ENCODE measurements around the gene TSPAN18. TPM values are rescaled to one million over a fixed set of nuclear protein-coding genes. Genes with fewer than 3 reads are reported as not detected.

The TSPAN18 gene
- total RNA-seq, 1 experiment from 2014 or later = 18.3 TPM

GRCh38 chr11:44915621-44916020 lies 188.9 kb downstream of the TSPAN18 start:
- ATAC-seq (no peak), DNase-seq (ENCODE audit: low read depth, low spot score) (no peak)
- Histone ChIP-seq H3K27me3 (ENCODE audit: insufficient read depth, low read length) (no peaks in the 10 kb centered on the region), H3K79me2 (ENCODE audit: insufficient read depth, low read length) (no peaks in the 10 kb centered on the region), H3K36me3 (ENCODE audit: control insufficient read depth in 1 of 2, insufficient read depth in 2 of 2, low read length in 2 of 2) (no peaks in the 10 kb centered on the region), H3K4me2 (ENCODE audit: low read length) (no peak overlapping the region), H3K27ac (ENCODE audit: low read depth, low read length) (no peak overlapping the region), H3K4me1 (ENCODE audit: control insufficient read depth in 1 of 2, insufficient read depth in 2 of 2, low read length in 2 of 2) (no peaks in the 10 kb centered on the region), H3K9me3 (ENCODE audit: control insufficient read depth in 1 of 2, insufficient read depth in 1 of 2, low read depth in 1 of 2, low read length in 2 of 2) (no peaks in the 10 kb centered on the region), H3K9me2 (ENCODE audit: insufficient read depth) (no peaks in the 10 kb centered on the region), H2AFZ (ENCODE audit: low read depth, low read length, poor library complexity, severe bottlenecking) (no peak overlapping the region), H4K20me1 (ENCODE audit: insufficient read depth) (no peaks in the 10 kb centered on the region), H3K9ac (ENCODE audit: low read length) (no peak overlapping the region), H3K4me3 (replicated peaks in 1 of 2; ENCODE audit: low read depth in 1 of 2, low read length in 2 of 2) (no peak overlapping the region)
- ChIA-PET RAD21 (ENCODE audit: low non-redundant PET in 1 of 2, low total read pairs in 2 of 2, uncharacterized antibody in 2 of 2, unreplicated experiment in 2 of 2) (no interaction called here), CTCF (no interaction called here), POLR2A (no interaction called here)
- BruUV-seq (replicated peaks) = no TSS peak
- intact Hi-C loops (cut with micrococcal nuclease) = no loop called here
- TF ChIP-seq TCF7L2 (IDR thresholded peaks at IDR 0.05; ENCODE audit: borderline replicate concordance, extremely low read depth, insufficient read depth, insufficient read length) (no peak), CEBPB (IDR thresholded peaks at IDR 0.05; ENCODE audit: low read depth) (no peak), SRF (IDR thresholded peaks at IDR 0.05; ENCODE audit: low read depth) (no peak), ZBTB33 (IDR thresholded peaks at IDR 0.05; ENCODE audit: extremely low read depth, insufficient replicate concordance, low read length) (no peak), ELF1 (IDR thresholded peaks at IDR 0.05; ENCODE audit: borderline replicate concordance, low read depth) (no peak), EZH2 (IDR thresholded peaks at IDR 0.05) (no peak), ZNF274 (IDR thresholded peaks at IDR 0.05; ENCODE audit: low read depth, low read length) (no peak), SIN3A (IDR thresholded peaks at IDR 0.05; ENCODE audit: low read depth) (no peak), EGR1 (IDR thresholded peaks at IDR 0.05; ENCODE audit: low read depth) (no peak), RAD21 (IDR thresholded peaks at IDR 0.05; ENCODE audit: low read depth) (no peak), YY1 (IDR thresholded peaks at IDR 0.05; ENCODE audit: extremely low read depth, insufficient replicate concordance, low read depth, low read length) (no peak), ZFX (IDR thresholded peaks at IDR 0.05) (no peak), POLR2A (IDR thresholded peaks at IDR 0.05; ENCODE audit: borderline replicate concordance, extremely low read depth, insufficient read depth, insufficient read length) (no peak), CTCF (IDR thresholded peaks at IDR 0.05 in 2 of 3, conservative IDR thresholded peaks at IDR 0.05 in 1 of 3; ENCODE audit: borderline replicate concordance in 1 of 3, insufficient read depth in 1 of 3, low read depth in 2 of 3, low read length in 2 of 3) (no peak), JUND (IDR thresholded peaks at IDR 0.05) (no peak)

Measured in HCT116 (cell line).